K562 (cell line): Measurements from ENCODE around the gene NUP107. TPM values are rescaled to one million over a fixed set of nuclear protein-coding genes. Genes with fewer than 3 reads are reported as not detected.

Source experiments
- ATAC-seq: fragments of 200-7000 bp; cut with Tn5 transposase; 3 replicates; pipeline ENCODE4 v1.9.1; 2020; ENCODE audit warnings: moderate library complexity
- BruUV-seq: library from RNA; stranded (reverse); fragments of 400-500 nt; replicated peaks from 2 replicates; lab custom pipeline; 2021; lab: Mats Ljungman, UMichigan
- CTCF ChIA-PET: fragments of 300-600 bp; formaldehyde crosslinking; extraction: SDS; loops from one replicate; lab custom pipeline; 2021; ENCODE audit warnings: low intra/inter-chr PET ratio; lab: Yijun Ruan, JAX
- POLR2A ChIA-PET: fragments of 300-600, 350-650 bp; sonication (Branson Sonifier 250); formaldehyde crosslinking; extraction: SDS; loops from one replicate; lab custom pipeline; 2021; ENCODE audit warnings: antibody characterized with exemption, inconsistent platforms; lab: Yijun Ruan, JAX
- DNase-seq, 4 experiments: peaks; one replicate each; pipeline versions ENCODE4 v3.0.0 to v3.0.0-alpha.2; 2011 to 2018; ENCODE audit warnings: low spot score in 3 of 4, mixed read lengths in 3 of 4; ENCODE audit errors: extremely low read depth in 1 of 4
- FAIRE-seq: peaks from 2 replicates; lab custom pipeline; 2011; peaks lifted over from hg19 to GRCh38; lab: Jason Lieb, UNC
- H2AFZ ChIP-seq: 2 replicates; pipeline ENCODE4 v1.6.0; 2011; ENCODE audit warnings: low read depth, low read length, control low read depth, inconsistent platforms
- H3K27ac ChIP-seq: fragments of 200-600 bp; 3 replicates; pipeline ENCODE4 v1.8.0; 2011; ENCODE audit warnings: low read depth, mild to moderate bottlenecking, control low read depth, inconsistent platforms, low read length, moderate library complexity, mixed read lengths; ENCODE audit errors: extremely low read depth
- H3K27me3 ChIP-seq, 2 experiments: fragments of 300-600 bp in 1 of 2; 2 replicates in 1 of 2; 3 replicates in 1 of 2; pipeline versions ENCODE4 v1.6.0 to v1.8.0; 2011; ENCODE audit warnings: inconsistent platforms in 2 of 2, low read length in 2 of 2, mild to moderate bottlenecking in 1 of 2, mixed read lengths in 1 of 2, moderate library complexity in 1 of 2; ENCODE audit not compliant: control insufficient read depth in 2 of 2, insufficient read depth in 2 of 2
- H3K36me3 ChIP-seq: fragments of 300-600 bp; 3 replicates; pipeline ENCODE4 v1.8.0; 2011; ENCODE audit warnings: mild to moderate bottlenecking, low read length, inconsistent platforms; ENCODE audit not compliant: control insufficient read depth, insufficient read depth
- H3K4me1 ChIP-seq, 2 experiments: fragments of 200-600 bp in 1 of 2; replicated peaks in 1 of 2; 2 replicates in 1 of 2; 3 replicates in 1 of 2; pipeline versions ENCODE4 v1.5.1 to v1.8.0; 2011; ENCODE audit warnings: inconsistent platforms in 2 of 2, low read length in 2 of 2, mild to moderate bottlenecking in 1 of 2, mixed read lengths in 1 of 2, moderate library complexity in 1 of 2; ENCODE audit not compliant: control insufficient read depth in 2 of 2, insufficient read depth in 2 of 2
- H3K4me2 ChIP-seq: 2 replicates; pipeline ENCODE4 v1.6.1; 2011; ENCODE audit warnings: low read length, control low read depth, inconsistent platforms, mixed read lengths; ENCODE audit not compliant: insufficient read depth
- H3K4me3 ChIP-seq: fragments of 200-600 bp; sonication (generic), shearing (Covaris generic); 2 replicates; pipeline ENCODE4 v1.5.1; 2016; ENCODE audit warnings: control low read depth, inconsistent platforms
- H3K79me2 ChIP-seq: fragments of 200-600 bp; 3 replicates; pipeline ENCODE4 v1.8.0; 2011; ENCODE audit warnings: low read length, inconsistent platforms; ENCODE audit not compliant: control insufficient read depth, insufficient read depth
- H3K9ac ChIP-seq, 2 experiments: 2 replicates each; pipeline versions ENCODE4 v1.6.0 to v1.6.1; 2011; ENCODE audit warnings: low read depth in 2 of 2, low read length in 2 of 2, control low read depth in 1 of 2, inconsistent platforms in 1 of 2, mild to moderate bottlenecking in 1 of 2, mixed read lengths in 1 of 2; ENCODE audit not compliant: insufficient read depth in 1 of 2
- H3K9me1 ChIP-seq: one replicate; pipeline ENCODE4 v1.6.0; 2011; ENCODE audit warnings: inconsistent platforms, mild to moderate bottlenecking, low read length, moderate library complexity; ENCODE audit not compliant: control insufficient read depth, insufficient read depth
- H3K9me3 ChIP-seq: replicated peaks from 2 replicates; pipeline ENCODE4 v1.5.1; 2011; ENCODE audit warnings: low read depth, low read length, inconsistent platforms; ENCODE audit not compliant: control insufficient read depth, insufficient read depth
- H4K20me1 ChIP-seq: replicated peaks from 2 replicates; pipeline ENCODE4 v1.6.1; 2011; ENCODE audit warnings: low read length, inconsistent platforms, mixed read lengths; ENCODE audit not compliant: control insufficient read depth, insufficient read depth
- CAMTA2 ChIP-seq: fragments of 250-450 bp; sonication (Bioruptor Pico); conservative IDR thresholded peaks from 2 replicates; pipeline ENCODE4 v1.5.1; 2022
- CBX2 ChIP-seq: fragments of 200-600 bp; sonication (generic); IDR thresholded peaks from one replicate; pipeline ENCODE4 v1.6.1; 2012; ENCODE audit warnings: mild to moderate bottlenecking, low read length, inconsistent platforms; ENCODE audit not compliant: insufficient read depth, poor library complexity, severe bottlenecking
- DNMT1 ChIP-seq: fragments of 450-650 bp; IDR thresholded peaks from 2 replicates; pipeline ENCODE4 v1.6.1; 2016; ENCODE audit warnings: antibody characterized with exemption, mild to moderate bottlenecking
- NR2C2 ChIP-seq, 2 experiments: fragments of 200-800 bp in 1 of 2; sonication (Bioruptor generic) in 1 of 2; sonication (generic) in 1 of 2; formaldehyde crosslinking in 1 of 2; IDR thresholded peaks; 2 replicates each; pipeline versions ENCODE4 v1.6.1 to v1.8.0; 2016 to 2022; ENCODE audit warnings: mild to moderate bottlenecking in 1 of 2, missing compliant biosample characterization in 1 of 2, missing genetic modification characterization in 1 of 2, missing genetic modification reagents in 1 of 2
- RBM15 ChIP-seq: fragments of 200-400 bp; formaldehyde crosslinking; IDR thresholded peaks from 2 replicates; pipeline ENCODE4 v1.6.1; 2018; ENCODE audit warnings: mild to moderate bottlenecking, low read length, moderate library complexity; ENCODE audit not compliant: insufficient read depth
- SMAD1 ChIP-seq: fragments of 150-350 bp; IDR thresholded peaks from 2 replicates; pipeline ENCODE4 v1.6.1; 2014; ENCODE audit warnings: low read length, low read depth; ENCODE audit not compliant: partially characterized antibody
- SNAPC5 ChIP-seq: fragments of 250-450 bp; sonication (Bioruptor Pico); IDR thresholded peaks from 2 replicates; pipeline ENCODE4 v1.8.0; 2021; ENCODE audit warnings: moderate library complexity, mild to moderate bottlenecking, inconsistent platforms
- SOX6 ChIP-seq: fragments of 450-650 bp; IDR thresholded peaks from 2 replicates; pipeline ENCODE4 v1.6.1; 2014; ENCODE audit warnings: mild to moderate bottlenecking
- SPI1 ChIP-seq: IDR thresholded peaks from 2 replicates; pipeline ENCODE4 v1.6.1; 2011; ENCODE audit warnings: low read depth, low read length, control low read depth, borderline replicate concordance
- SRSF3 ChIP-seq: fragments of 200-400 bp; formaldehyde crosslinking; IDR thresholded peaks from 2 replicates; pipeline ENCODE4 v1.6.1; 2016; ENCODE audit warnings: mild to moderate bottlenecking, low read length, moderate library complexity; ENCODE audit not compliant: insufficient read depth
- TAF9B ChIP-seq: fragments of 450-650 bp; IDR thresholded peaks from 2 replicates; pipeline ENCODE4 v1.6.1; 2018; ENCODE audit warnings: mild to moderate bottlenecking; ENCODE audit not compliant: partially characterized antibody
- WGBS: fragments of 100-300 bp; shearing (Covaris generic); methylation state at CpG from one replicate; pipeline ENCODE4 v1.1.6; 2016; ENCODE audit warnings: low coverage, mixed read lengths; ENCODE audit not compliant: insufficient coverage; ENCODE audit errors: missing lambda C conversion rate; 5-methylcytosine and 5-hydroxymethylcytosine counted together
- in situ Hi-C: fragments of 300-500 bp; cut with MboI; formaldehyde crosslinking; loops from 4 replicates; pipeline ENCODE4 v1.15.0; 2018; ENCODE audit warnings: inconsistent platforms, mixed read lengths
- intact Hi-C: fragments of 100-400 bp; cut with micrococcal nuclease; formaldehyde crosslinking; loops from 2 replicates; pipeline ENCODE4 v1.14.2; 2022
- polyA plus RNA-seq, 8 experiments: library from polyadenylated mRNA; depleted of rRNA in 4 of 8; stranded (reverse) in 5 of 8; unstranded in 3 of 8; fragments of >200 nt; fragmentation: Nextera tagmentation in 2 of 8; fragmentation: Illumina TruSeq in 1 of 8; extraction: Ambion mirVana in 2 of 8; extraction: Trizol in 1 of 8; gene quantifications; 2 replicates each; pipeline versions ENCODE4 v1.2.1 to v1.2.3, GENCODE V29; 2011 to 2014; ENCODE audit warnings: inconsistent platforms in 1 of 8, missing spikeins in 1 of 8
- total RNA-seq, 7 experiments: library from RNA; depleted of rRNA in 6 of 7; stranded (reverse); fragments of >200 nt in 6 of 7; fragmentation: Illumina TruSeq in 2 of 7; extraction: Trizol in 2 of 7; gene quantifications; 2 replicates each; pipeline versions ENCODE4 v1.2.1 to v1.2.3, GENCODE V29; 2011 to 2021; ENCODE audit warnings: low replicate concordance in 1 of 7

Gene NUP107
- total and polyA plus RNA-seq, 9 of the 15 experiments (the other 6 are each of a cell fraction or from before 2014, with no cell fraction given): 129 to 277 (median 199) TPM

DNA sequence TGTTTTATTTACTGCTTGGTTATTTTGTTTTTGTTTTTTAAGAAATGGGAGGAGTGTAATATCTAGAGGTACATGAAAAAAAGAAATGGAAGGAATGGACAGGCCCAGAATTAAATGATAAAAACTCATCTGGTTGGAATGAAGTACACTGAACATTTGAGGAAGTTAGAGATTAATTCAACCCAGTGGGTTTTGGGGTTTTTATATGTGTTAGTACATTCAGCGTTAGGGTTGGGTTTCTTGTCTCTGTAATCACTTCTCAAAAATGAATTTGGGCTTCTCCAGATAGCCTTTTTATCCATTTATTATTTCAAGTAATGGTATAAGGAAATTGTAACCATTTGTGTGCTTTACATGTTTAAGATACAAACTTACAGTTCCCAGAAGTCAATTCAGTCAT lies 19.5 kb upstream of the NUP107 start (continued):
- no peak for TF ChIP-seq CAMTA2 (CRISPR knock-in tag)

DNA sequence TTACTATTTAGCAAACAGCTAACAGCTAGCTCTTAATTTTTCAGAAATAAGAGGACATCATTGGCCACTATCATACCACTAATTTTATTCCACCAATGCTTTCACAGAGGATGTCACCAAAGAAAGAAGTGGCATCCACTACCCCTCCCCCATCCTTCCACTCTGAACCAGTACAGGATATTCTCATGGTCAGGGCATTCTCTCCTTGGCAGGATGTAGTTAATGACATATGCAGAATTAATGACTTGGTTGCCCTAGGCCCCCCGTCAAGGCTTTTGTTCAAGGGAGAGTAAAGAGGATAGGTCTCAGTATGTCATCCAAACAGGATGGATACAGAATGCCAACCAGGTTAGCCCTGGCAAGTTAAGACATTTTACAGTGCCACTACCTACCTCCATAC lies 18.9 kb upstream of the NUP107 start:
- intact Hi-C loops: loop anchor here (5.0 kb wide), 1 partner anchor 56 kb away; the partner anchor contains the start of gene RAP1B
- H3K27ac ChIP-seq: no peak overlapping the region

More for the DNA sequence above, 18.9 kb upstream of the NUP107 start:
- BruUV-seq: no TSS peak
- Histone ChIP-seq H2AFZ (no peak overlapping the region), H3K79me2 (no peaks in the 10 kb centered on the region), H3K36me3 (peaks cover 6% of the 10 kb centered on the region; the same call in 1 of the 3 replicates), H3K4me3 (no peak overlapping the region), H3K4me1 (no peaks in the 10 kb centered on the region; a peak in 1 of 5 replicates), H3K9ac (no peak overlapping the region), H3K27me3 (no peaks in the 10 kb centered on the region), H3K4me2 (no peak overlapping the region), H3K9me1 (no peaks in the 10 kb centered on the region), H3K9me3 (no peaks in the 10 kb centered on the region), H4K20me1 (no peaks in the 10 kb centered on the region)
- CTCF ChIA-PET: no interaction called here
- POLR2A ChIA-PET: no interaction called here
- ATAC-seq (no peak), FAIRE-seq (no peak), DNase-seq (no peak)
- 40% methylated on average over 1 of the region's 1 CpG for WGBS
- no peak for TF ChIP-seq SRSF3
- TF ChIP-seq SMAD1: no peak
- no peak for TF ChIP-seq SOX6
- TF ChIP-seq CBX2: no peak
- TF ChIP-seq TAF9B: no peak
- TF ChIP-seq RBM15: no peak
- no peak for TF ChIP-seq SPI1
- no peak for TF ChIP-seq SNAPC5 (CRISPR knock-in tag)
- TF ChIP-seq DNMT1: no peak
- no peak for TF ChIP-seq NR2C2 (CRISPR knock-in tag; IDR thresholded peaks at IDR 0.05)
- no peak for TF ChIP-seq NR2C2 (tag; IDR thresholded peaks at IDR 0.05)
- in situ Hi-C loops: no loop called here
